HepG2 (cell line): ENCODE results near the gene FAM174C.

ENCODE experiments used
- HNRNPL ChIP-seq: fragments of 200-400 bp; formaldehyde crosslinking; IDR thresholded peaks from 2 replicates; pipeline ENCODE4 v1.6.1; 2017; ENCODE audit warnings: mild to moderate bottlenecking, low read depth, low read length
- MBD4 ChIP-seq: IDR thresholded peaks from 2 replicates; pipeline ENCODE4 v1.6.1; 2012; ENCODE audit warnings: low read length, inconsistent platforms, borderline replicate concordance
- ZBTB7A ChIP-seq: sonication (generic); formaldehyde crosslinking; IDR thresholded peaks from 2 replicates; pipeline ENCODE4 v1.8.0; 2022; ENCODE audit warnings: mild to moderate bottlenecking, missing genetic modification reagents
- ZFP91 ChIP-seq: sonication (generic); formaldehyde crosslinking; IDR thresholded peaks from 2 replicates; pipeline ENCODE4 v1.9.0; 2022; ENCODE audit warnings: missing genetic modification reagents, mild to moderate bottlenecking, borderline replicate concordance

GRCh38 chr19:1270854-1271527, 4.3 kb upstream of the FAM174C start:
- TF ChIP-seq MBD4: no peak
- no peak for TF ChIP-seq ZBTB7A (CRISPR knock-in tag)
- no peak for TF ChIP-seq HNRNPL
- no peak for TF ChIP-seq ZFP91 (CRISPR knock-in tag)
